Fibroblast of mammary gland (primary cell): ENCODE measurements around the gene USP27X.
A peak's percentile ranks its signal among the peaks of the same experiment; 100 is the strongest.

Source experiments
- DNase-seq: peaks from one replicate; pipeline ENCODE4 v3.0.0-alpha.2; 2010; ENCODE audit warnings: low read depth
- H3K4me3 ChIP-seq: 2 replicates; pipeline ENCODE4 v1.5.1; 2011; ENCODE audit warnings: low read depth, mild to moderate bottlenecking, low read length, moderate library complexity; ENCODE audit not compliant: control insufficient read depth
- TF ChIP-seq, protein P1 (sequence below): conservative IDR thresholded peaks from 2 replicates; pipeline ENCODE4 v1.5.1; 2011; ENCODE audit warnings: low read depth, low read length, inconsistent platforms; ENCODE audit not compliant: control insufficient read depth, insufficient read depth

USP27X gene

DNA sequence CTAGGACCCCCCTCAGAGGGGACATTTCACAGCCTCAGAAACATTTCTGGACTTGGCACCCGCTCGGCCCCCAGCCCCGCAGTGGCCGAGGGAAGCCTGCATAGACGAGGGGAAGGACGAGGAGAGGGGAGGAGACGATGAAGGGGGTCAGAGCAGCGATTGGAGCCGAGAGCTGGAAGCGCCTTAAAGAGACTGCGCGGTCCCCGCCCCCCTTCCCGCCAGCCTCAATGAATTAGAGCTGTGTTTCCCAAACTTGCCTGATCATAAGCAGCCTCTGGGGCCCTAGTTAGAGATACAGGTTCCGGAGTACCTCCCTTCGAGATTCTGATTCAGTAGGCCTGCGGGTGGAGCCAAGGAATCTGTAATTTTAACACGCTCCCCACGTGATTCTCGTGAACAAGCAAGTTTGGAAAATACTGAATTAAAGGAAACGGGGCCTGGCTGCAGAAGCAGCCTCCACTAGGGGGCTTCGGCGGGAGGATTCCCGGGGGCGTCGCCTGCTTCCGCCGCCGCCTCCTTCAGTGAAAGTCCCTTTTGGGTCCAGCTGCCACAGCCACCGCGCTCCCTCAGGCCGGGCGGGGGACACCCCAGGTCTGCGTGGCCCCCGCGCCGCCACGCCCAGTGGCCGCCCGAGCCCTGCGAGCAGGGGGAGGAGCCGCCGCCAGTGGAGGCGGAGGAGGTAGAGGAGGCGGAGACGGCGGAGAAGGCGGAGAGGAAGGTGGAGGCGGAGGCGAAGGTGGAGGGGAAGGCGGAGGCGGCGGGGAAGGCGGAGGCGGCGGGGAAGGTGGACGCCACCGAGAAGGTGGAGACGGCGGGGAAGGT is at the start of gene USP27X:
Gene USP27X (plus strand): TSS at position 651 of the 822 bp plus-strand sequence. CDS start 824 bp downstream, outside the sequence.
- TF ChIP-seq, protein P1, sequence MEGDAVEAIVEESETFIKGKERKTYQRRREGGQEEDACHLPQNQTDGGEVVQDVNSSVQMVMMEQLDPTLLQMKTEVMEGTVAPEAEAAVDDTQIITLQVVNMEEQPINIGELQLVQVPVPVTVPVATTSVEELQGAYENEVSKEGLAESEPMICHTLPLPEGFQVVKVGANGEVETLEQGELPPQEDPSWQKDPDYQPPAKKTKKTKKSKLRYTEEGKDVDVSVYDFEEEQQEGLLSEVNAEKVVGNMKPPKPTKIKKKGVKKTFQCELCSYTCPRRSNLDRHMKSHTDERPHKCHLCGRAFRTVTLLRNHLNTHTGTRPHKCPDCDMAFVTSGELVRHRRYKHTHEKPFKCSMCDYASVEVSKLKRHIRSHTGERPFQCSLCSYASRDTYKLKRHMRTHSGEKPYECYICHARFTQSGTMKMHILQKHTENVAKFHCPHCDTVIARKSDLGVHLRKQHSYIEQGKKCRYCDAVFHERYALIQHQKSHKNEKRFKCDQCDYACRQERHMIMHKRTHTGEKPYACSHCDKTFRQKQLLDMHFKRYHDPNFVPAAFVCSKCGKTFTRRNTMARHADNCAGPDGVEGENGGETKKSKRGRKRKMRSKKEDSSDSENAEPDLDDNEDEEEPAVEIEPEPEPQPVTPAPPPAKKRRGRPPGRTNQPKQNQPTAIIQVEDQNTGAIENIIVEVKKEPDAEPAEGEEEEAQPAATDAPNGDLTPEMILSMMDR: peak; percentile 44
- H3K4me3 ChIP-seq: peak within 1 kb of the TSS; percentile 48
- peak; percentile 82 for DNase-seq

DNA sequence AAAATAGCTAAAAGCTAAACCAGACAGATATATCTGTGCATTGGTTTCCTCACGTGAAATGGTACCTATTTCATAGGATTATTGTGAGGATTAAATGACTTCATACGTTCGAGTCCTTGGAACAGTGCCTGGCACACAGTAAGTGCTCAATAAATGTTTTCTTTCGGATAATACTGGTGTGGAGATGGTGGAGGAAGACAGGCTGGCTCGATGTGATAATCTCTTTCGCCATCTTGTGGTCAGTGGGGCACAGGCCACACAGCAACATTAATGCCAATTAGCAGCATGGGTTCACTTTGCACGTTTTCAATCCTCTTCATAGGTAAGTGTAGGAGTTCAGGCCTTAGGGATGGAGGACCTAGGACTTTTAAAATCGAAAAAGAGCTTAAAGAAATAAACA is 40.9 kb upstream of the USP27X start:
- DNase-seq: peak; percentile 36
- no peak overlapping the region for H3K4me3 ChIP-seq
- TF ChIP-seq, protein P1: peak; percentile 64

DNA sequence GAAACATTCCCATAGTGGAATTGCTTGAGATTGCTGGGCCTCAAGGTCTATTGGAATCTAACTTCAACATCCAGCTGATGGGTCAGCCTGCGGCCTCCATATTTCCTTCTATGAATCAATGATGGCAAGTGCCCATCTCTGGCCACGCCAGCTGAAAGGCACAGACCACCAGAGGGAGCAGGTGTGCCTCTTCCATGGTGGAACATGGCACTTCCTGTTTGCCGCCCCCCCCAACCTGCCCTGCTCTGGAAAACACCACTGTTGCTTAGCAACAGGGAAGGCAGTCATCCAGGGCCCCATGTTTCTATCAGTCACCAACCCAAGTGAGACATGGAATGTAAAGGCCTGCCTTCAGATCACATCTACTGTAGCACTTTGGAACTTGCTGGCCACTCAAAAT is 38.6 kb upstream of the USP27X start:
- TF ChIP-seq, protein P1: peak; percentile 34
- no peak overlapping the region for H3K4me3 ChIP-seq
- peak; percentile 38 for DNase-seq

DNA sequence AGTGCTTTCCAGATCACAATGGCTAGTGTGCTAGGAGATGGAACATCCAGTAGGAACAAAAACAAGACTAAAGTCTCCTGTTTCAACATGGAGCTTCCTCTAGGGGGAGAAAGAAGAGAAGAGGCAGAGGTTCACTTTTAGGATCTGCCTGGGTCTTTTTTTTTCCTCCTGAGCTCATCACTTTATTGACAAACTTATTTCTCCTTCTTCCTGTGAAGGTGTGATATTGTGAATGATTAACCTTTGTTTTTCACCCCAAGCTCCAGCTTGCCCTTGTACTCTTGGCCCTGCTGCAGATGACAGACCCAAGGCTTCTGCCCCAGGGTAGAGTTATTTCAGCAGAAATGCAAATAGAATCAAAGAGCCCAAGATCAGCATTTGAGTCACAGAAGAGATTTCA is 36.7 kb upstream of the USP27X start:
- no peak for DNase-seq
- H3K4me3 ChIP-seq: no peak overlapping the region
- TF ChIP-seq, protein P1: no peak

DNA sequence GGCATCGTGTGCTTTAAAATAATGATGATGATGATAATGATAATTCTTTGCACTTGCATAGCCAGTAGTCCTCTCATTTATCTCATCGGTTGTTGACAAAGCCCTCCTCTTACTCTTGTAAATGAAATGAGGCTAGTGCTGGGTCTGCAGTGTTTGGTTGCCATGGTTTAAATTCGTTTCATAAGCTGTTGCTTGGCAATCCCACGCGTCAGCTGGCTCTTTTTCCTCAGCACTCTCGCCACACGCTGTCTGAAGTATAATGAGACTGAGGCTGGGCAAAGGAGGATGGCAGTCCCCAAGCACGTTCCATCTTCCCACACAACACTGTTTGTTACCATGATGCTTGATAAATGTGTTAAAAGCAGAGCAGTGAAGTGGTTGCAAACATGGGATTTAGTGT is 34.7 kb upstream of the USP27X start:
- TF ChIP-seq, protein P1: no peak
- H3K4me3 ChIP-seq: no peak overlapping the region
- DNase-seq: no peak

DNA sequence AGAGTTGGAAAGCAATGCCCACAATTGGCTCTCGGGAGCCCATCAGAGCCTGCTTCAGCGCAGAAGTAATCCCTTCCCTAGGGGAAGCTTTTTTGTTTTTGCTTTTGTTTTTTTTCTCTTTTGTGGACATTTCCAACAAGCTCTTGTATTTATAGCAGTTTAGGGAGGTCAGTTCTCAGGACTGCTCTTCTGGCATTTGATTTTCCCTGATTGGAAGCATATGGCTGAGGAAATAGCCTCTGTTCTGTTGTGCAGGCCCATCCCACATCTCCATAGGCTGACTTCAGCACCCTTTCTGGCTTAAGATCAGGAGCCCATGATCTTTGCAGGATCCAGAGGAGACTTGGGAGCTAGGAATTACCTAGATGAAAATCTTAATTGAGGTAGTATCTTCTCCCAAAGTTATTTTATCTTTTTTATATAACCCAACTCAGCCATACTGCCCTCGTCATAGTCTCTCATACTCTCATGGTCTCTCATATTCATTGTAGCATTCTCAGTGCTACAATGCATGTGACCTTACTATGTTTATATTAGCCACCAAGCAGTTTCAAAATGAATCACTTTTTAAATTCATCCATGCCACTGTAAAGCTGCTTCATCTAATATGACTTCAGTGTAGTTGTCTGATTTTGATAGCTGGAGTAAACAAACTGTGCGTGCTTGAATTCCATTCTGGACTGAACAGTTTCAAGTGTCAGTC is 33.4 kb upstream of the USP27X start:
- no peak overlapping the region for H3K4me3 ChIP-seq
- TF ChIP-seq, protein P1: no peak
- DNase-seq: no peak
